SK-N-SH (cell line): ENCODE measurements around the gene IKZF2. TPM values are rescaled to one million over a fixed set of nuclear protein-coding genes. Genes with fewer than 3 reads are reported as not detected.

Source experiments
- CTCF ChIA-PET: fragments of 300-600, 350-600 bp; formaldehyde crosslinking; extraction: SDS; loops from one replicate; lab custom pipeline; 2021; lab: Yijun Ruan, JAX
- POLR2A ChIA-PET: fragments of 350-600 bp; sonication (Branson Sonifier 250); formaldehyde crosslinking; extraction: SDS; loops from one replicate; lab custom pipeline; 2020; ENCODE audit warnings: antibody characterized with exemption, inconsistent platforms; lab: Yijun Ruan, JAX
- DNase-seq: peaks from one replicate; pipeline ENCODE4 v3.0.0; 2012
- H2AFZ ChIP-seq: fragments of 200-600 bp; sonication (generic); 2 replicates; pipeline ENCODE4 v1.8.1; 2016; ENCODE audit warnings: antibody characterized with exemption, mild to moderate bottlenecking, low read depth
- H3F3A ChIP-seq: fragments of 200-600 bp; sonication (generic); replicated peaks from 2 replicates; pipeline ENCODE3; 2016; ENCODE audit warnings: antibody characterized with exemption, mild to moderate bottlenecking; ENCODE audit not compliant: insufficient read depth
- H3K27ac ChIP-seq, 2 experiments: fragments of 200-500 bp in 1 of 2; fragments of 200-600 bp in 1 of 2; sonication (Bioruptor generic) in 1 of 2; sonication (generic), shearing (Covaris generic) in 1 of 2; 2 replicates each; pipeline versions ENCODE4 v1.5.1 to v1.6.1; 2014 to 2016; ENCODE audit warnings: low read depth in 2 of 2, inconsistent platforms in 1 of 2, low read length in 1 of 2, mild to moderate bottlenecking in 1 of 2, mixed read lengths in 1 of 2
- H3K27me3 ChIP-seq: fragments of 200-600 bp; sonication (generic), shearing (Covaris generic); 2 replicates; pipeline ENCODE4 v1.6.1; 2016; ENCODE audit warnings: mixed run types; ENCODE audit not compliant: insufficient read depth
- H3K36me3 ChIP-seq, 2 experiments: fragments of 200-500 bp in 1 of 2; fragments of 200-600 bp in 1 of 2; sonication (Bioruptor generic) in 1 of 2; sonication (generic) in 1 of 2; replicated peaks in 1 of 2; 2 replicates each; pipeline versions ENCODE3 to v1.5.1; 2014 to 2016; ENCODE audit warnings: low read length in 1 of 2, mild to moderate bottlenecking in 1 of 2; ENCODE audit not compliant: insufficient read depth in 2 of 2, control insufficient read depth in 1 of 2
- H3K4me1 ChIP-seq, 2 experiments: fragments of 200-500 bp in 1 of 2; fragments of 200-600 bp in 1 of 2; sonication (Bioruptor generic) in 1 of 2; sonication (generic), shearing (Covaris generic) in 1 of 2; 2 replicates each; pipeline versions ENCODE4 v1.5.1 to v1.6.1; 2014 to 2016; ENCODE audit warnings: low read depth in 1 of 2, low read length in 1 of 2, mixed run types in 1 of 2; ENCODE audit not compliant: insufficient read depth in 2 of 2, control insufficient read depth in 1 of 2
- H3K4me2 ChIP-seq: fragments of 200-600 bp; sonication (generic), shearing (Covaris generic); 2 replicates; pipeline ENCODE4 v1.6.1; 2017; ENCODE audit warnings: mixed run types
- H3K4me3 ChIP-seq, 2 experiments: fragments of 200-500 bp in 1 of 2; fragments of 200-600 bp in 1 of 2; sonication (Bioruptor generic) in 1 of 2; sonication (generic), shearing (Covaris generic) in 1 of 2; 2 replicates each; pipeline versions ENCODE4 v1.5.1 to v1.8.1; 2014 to 2016; ENCODE audit warnings: low read depth in 2 of 2, inconsistent platforms in 1 of 2, low read length in 1 of 2, mild to moderate bottlenecking in 1 of 2, mixed read lengths in 1 of 2, moderate library complexity in 1 of 2
- H3K79me2 ChIP-seq: fragments of 200-600 bp; sonication (generic); 2 replicates; pipeline ENCODE4 v1.8.1; 2017; ENCODE audit warnings: mild to moderate bottlenecking; ENCODE audit not compliant: insufficient read depth
- H3K9ac ChIP-seq: fragments of 200-600 bp; sonication (generic); 2 replicates; pipeline ENCODE4 v1.6.1; 2017; ENCODE audit warnings: mixed run types
- H3K9me2 ChIP-seq: fragments of 200-600 bp; sonication (generic); 2 replicates; pipeline ENCODE4 v1.6.1; 2017; ENCODE audit warnings: mixed run types
- H3K9me3 ChIP-seq: fragments of 200-600 bp; sonication (generic); 2 replicates; pipeline ENCODE4 v1.6.1; 2017; ENCODE audit warnings: mixed run types, mild to moderate bottlenecking, moderate library complexity
- H4K20me1 ChIP-seq: fragments of 200-600 bp; sonication (generic); 2 replicates; pipeline ENCODE4 v1.6.1; 2017; ENCODE audit warnings: mild to moderate bottlenecking, mixed run types; ENCODE audit not compliant: insufficient read depth
- CHD2 ChIP-seq: fragments of 150-350 bp; IDR thresholded peaks from 2 replicates; pipeline ENCODE4 v1.6.1; 2018; ENCODE audit warnings: low read length; ENCODE audit not compliant: partially characterized antibody
- CTCF ChIP-seq: fragments of 200-600 bp; sonication (generic); IDR thresholded peaks from 2 replicates; pipeline ENCODE4 v1.6.1; 2017; ENCODE audit warnings: antibody characterized with exemption, mild to moderate bottlenecking, moderate library complexity
- ELF1 ChIP-seq: IDR thresholded peaks from 2 replicates; pipeline ENCODE4 v1.4.0; 2012
- FOSL2 ChIP-seq: IDR thresholded peaks from 2 replicates; pipeline ENCODE4 v1.4.0; 2012; ENCODE audit warnings: low read depth, mild to moderate bottlenecking, moderate library complexity, borderline replicate concordance
- FOXJ3 ChIP-seq: sonication (generic); formaldehyde crosslinking; IDR thresholded peaks from 2 replicates; pipeline ENCODE4 v1.5.1; 2020; ENCODE audit warnings: mild to moderate bottlenecking, missing genetic modification reagents
- GATA2 ChIP-seq: sonication (generic); formaldehyde crosslinking; IDR thresholded peaks from 2 replicates; pipeline ENCODE4 v1.5.0; 2020; ENCODE audit warnings: mild to moderate bottlenecking, missing genetic modification reagents
- NFIC ChIP-seq: IDR thresholded peaks from 2 replicates; pipeline ENCODE4 v1.4.0; 2012; ENCODE audit warnings: borderline replicate concordance
- NRF1 ChIP-seq: IDR thresholded peaks from 2 replicates; pipeline ENCODE4 v1.6.1; 2012; ENCODE audit warnings: low read depth, mild to moderate bottlenecking, low read length
- PBX3 ChIP-seq: IDR thresholded peaks from 2 replicates; pipeline ENCODE4; 2012
- POLR2AphosphoS5 ChIP-seq: IDR thresholded peaks from 2 replicates; pipeline ENCODE4 v1.6.1; 2012; ENCODE audit warnings: low read depth, low read length
- RAD21 ChIP-seq: IDR thresholded peaks from 2 replicates; pipeline ENCODE4 v1.6.1; 2012; ENCODE audit warnings: mild to moderate bottlenecking, low read length
- RCOR1 ChIP-seq: fragments of 150-350 bp; IDR thresholded peaks from 2 replicates; pipeline ENCODE4 v1.6.1; 2017; ENCODE audit warnings: antibody characterized with exemption, low read length
- TAF1 ChIP-seq: IDR thresholded peaks from 2 replicates; pipeline ENCODE4 v1.6.1; 2012; ENCODE audit warnings: low read depth, mild to moderate bottlenecking, low read length, moderate library complexity, borderline replicate concordance
- USF2 ChIP-seq: fragments of 150-350 bp; IDR thresholded peaks from 2 replicates; pipeline ENCODE4 v1.6.1; 2017; ENCODE audit warnings: antibody characterized with exemption, low read length, low read depth, borderline replicate concordance
- whole genome bisulfite sequencing: methylation state at CpG from one replicate; pipeline ENCODE4 v1.1.6; 2017; ENCODE audit warnings: low lambda C conversion rate; 5-methylcytosine and 5-hydroxymethylcytosine counted together
- polyA plus RNA-seq, 3 experiments: library from polyadenylated mRNA; depleted of rRNA; stranded (reverse); fragments of >200 nt; gene quantifications; 2 replicates each; pipeline ENCODE4 v1.2.3, GENCODE V29; 2012

IKZF2 gene
- polyA plus RNA-seq, 1 of the 3 experiments (the other 2 are of a cell fraction) = 1.3 TPM

- H3K9me3 ChIP-seq = no peaks in the 10 kb centered on the region
- H3K9me2 ChIP-seq = no peaks in the 10 kb centered on the region
- ChIA-PET CTCF (no interaction called here), POLR2A (no interaction called here)
- no peaks in the 10 kb centered on the region for H3K79me2 ChIP-seq
- no peak for TF ChIP-seq CTCF
- TF ChIP-seq FOSL2 = no peak
- TF ChIP-seq FOXJ3 (CRISPR knock-in tag) = no peak
- TF ChIP-seq ELF1 = no peak
- no peak for TF ChIP-seq USF2
- no peak for TF ChIP-seq RAD21
- TF ChIP-seq PBX3 = no peak
- TF ChIP-seq TAF1 = no peak
- no peak for TF ChIP-seq GATA2 (CRISPR knock-in tag)
- no peak for TF ChIP-seq CHD2
- TF ChIP-seq RCOR1 = no peak
- no peak for TF ChIP-seq NFIC
- no peak for TF ChIP-seq POLR2AphosphoS5
- no peaks in the 10 kb centered on the region for H3K27me3 ChIP-seq
- no peak for DNase-seq
- H3K4me3 ChIP-seq = no peak overlapping the region
- peaks cover 10% of the 10 kb centered on the region for H3F3A ChIP-seq
- H3K4me2 ChIP-seq = no peak overlapping the region
- no peaks in the 10 kb centered on the region for H3K36me3 ChIP-seq
- H3K4me1 ChIP-seq = peaks cover 0 to 11% of the 10 kb centered on the region in 2 experiments; a peak in 2 of 4 replicates
- no peak overlapping the region for H3K9ac ChIP-seq
- H3K27ac ChIP-seq = no peak overlapping the region
- H4K20me1 ChIP-seq = no peaks in the 10 kb centered on the region
- no peak overlapping the region for H2AFZ ChIP-seq
- WGBS = 88% methylated on average over 3 of the region's 3 CpGs
Measured at GRCh38 chr2:213087040-213087439, 64.4 kb downstream of the IKZF2 start.

GRCh38 chr2:213086571-213086970 is 64.8 kb downstream of the IKZF2 start:
- Histone ChIP-seq H3F3A (peaks cover 10% of the 10 kb centered on the region), H3K4me3 (no peak overlapping the region), H3K9me2 (no peaks in the 10 kb centered on the region), H3K4me1 (peaks cover 0 to 11% of the 10 kb centered on the region in 2 experiments; a peak in 2 of 4 replicates), H3K36me3 (no peaks in the 10 kb centered on the region), H3K27ac (peak overlapping the region; percentile 4 to 28; a peak in 1 of 4 replicates), H3K9ac (no peak overlapping the region), H4K20me1 (no peaks in the 10 kb centered on the region), H3K27me3 (no peaks in the 10 kb centered on the region), H3K79me2 (no peaks in the 10 kb centered on the region), H2AFZ (no peak overlapping the region), H3K4me2 (no peak overlapping the region), H3K9me3 (no peaks in the 10 kb centered on the region)
- ChIA-PET POLR2A (no interaction called here), CTCF (no interaction called here)
- TF ChIP-seq PBX3 = peak; percentile 83
- no peak for TF ChIP-seq NRF1
- DNase-seq = no peak
- WGBS = 21% methylated on average over 2 of the region's 2 CpGs
